ENCODE results near the gene EXOC8. TPM values are rescaled to one million over a fixed set of nuclear protein-coding genes. Genes with fewer than 3 reads are reported as not detected.

The EXOC8 gene, protein sequence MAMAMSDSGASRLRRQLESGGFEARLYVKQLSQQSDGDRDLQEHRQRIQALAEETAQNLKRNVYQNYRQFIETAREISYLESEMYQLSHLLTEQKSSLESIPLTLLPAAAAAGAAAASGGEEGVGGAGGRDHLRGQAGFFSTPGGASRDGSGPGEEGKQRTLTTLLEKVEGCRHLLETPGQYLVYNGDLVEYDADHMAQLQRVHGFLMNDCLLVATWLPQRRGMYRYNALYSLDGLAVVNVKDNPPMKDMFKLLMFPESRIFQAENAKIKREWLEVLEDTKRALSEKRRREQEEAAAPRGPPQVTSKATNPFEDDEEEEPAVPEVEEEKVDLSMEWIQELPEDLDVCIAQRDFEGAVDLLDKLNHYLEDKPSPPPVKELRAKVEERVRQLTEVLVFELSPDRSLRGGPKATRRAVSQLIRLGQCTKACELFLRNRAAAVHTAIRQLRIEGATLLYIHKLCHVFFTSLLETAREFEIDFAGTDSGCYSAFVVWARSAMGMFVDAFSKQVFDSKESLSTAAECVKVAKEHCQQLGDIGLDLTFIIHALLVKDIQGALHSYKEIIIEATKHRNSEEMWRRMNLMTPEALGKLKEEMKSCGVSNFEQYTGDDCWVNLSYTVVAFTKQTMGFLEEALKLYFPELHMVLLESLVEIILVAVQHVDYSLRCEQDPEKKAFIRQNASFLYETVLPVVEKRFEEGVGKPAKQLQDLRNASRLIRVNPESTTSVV
- 24.0 and 28.5 TPM in 2 replicates for total RNA-seq (2022)
- percentile 96 among the genes with signal in this experiment for Bru-seq, nascent RNA
- percentile 98 among the genes with signal in this experiment for BruChase-seq, experiment 1, labeled RNA remaining after a 6-hour chase
- percentile 100 among the genes with signal in this experiment for BruChase-seq, experiment 2, labeled RNA remaining after a 2-hour chase
- long read RNA-seq, full-length matches to known transcripts: 31 of 31 reads
- long read RNA-seq, partial matches to known transcripts: 0 of 31 reads
- long read RNA-seq, other reads (novel, unspliced or antisense): 0 of 31 reads

DNA sequence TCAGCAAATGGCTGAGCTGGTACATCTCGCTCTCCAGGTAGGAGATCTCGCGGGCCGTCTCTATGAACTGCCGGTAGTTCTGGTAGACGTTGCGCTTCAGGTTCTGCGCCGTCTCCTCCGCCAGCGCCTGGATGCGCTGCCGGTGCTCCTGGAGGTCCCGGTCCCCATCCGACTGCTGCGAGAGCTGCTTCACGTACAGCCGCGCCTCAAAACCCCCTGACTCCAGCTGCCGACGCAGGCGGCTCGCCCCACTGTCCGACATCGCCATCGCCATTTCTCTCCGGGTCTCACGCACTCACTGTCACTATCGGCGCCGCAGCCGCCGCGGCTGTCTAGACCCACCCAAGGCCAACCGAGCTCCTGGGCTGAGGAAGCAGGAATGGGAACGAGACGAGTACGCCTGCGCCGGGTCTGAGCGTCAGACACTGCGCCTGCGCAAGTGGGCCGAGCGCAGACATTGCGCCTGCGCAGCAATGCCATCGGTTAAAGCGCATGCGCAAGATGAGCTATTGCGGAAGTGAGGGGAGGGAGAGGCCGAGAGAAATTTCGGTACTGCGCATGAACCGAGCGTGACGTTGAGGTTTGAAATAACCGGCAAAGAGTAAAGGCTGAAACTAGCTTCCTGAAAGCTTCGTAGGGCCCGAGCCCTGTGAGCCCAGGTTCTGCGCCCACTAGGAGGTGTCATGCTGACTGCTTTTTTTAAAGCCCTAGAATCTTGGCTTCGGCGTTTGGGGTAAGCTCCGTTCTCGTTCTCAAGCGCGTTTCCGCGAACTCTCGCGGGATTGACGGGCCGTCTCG is at the start of gene EXOC8:
Gene EXOC8, minus strand, starts transcription at position 381 of the 798 bp plus-strand sequence. Its CDS starts 107 bp downstream, at position 274.
- peaks cover 49% of the 10 kb centered on the region for H3K4me1 Mint-ChIP-seq (ENCODE audit: insufficient read depth, unreplicated experiment)
- H3K9me3 Mint-ChIP-seq (ENCODE audit: unreplicated experiment): no peaks in the 10 kb centered on the region
- intact Hi-C loops (cut with micrococcal nuclease): loop anchor here (1.0 kb wide), 1 partner anchor 96 kb away; the partner anchor contains the start of gene GNPAT
- no peaks in the 10 kb centered on the region for H3K27me3 Mint-ChIP-seq (ENCODE audit: insufficient read depth, unreplicated experiment)
- peak within 1 kb of the TSS; percentile 98 for H3K4me3 Mint-ChIP-seq (ENCODE audit: unreplicated experiment)
- peak; percentile 18 for TF ChIP-seq CTCF (IDR thresholded peaks at IDR 0.05; ENCODE audit: unreplicated experiment)
- H3K36me3 Mint-ChIP-seq (ENCODE audit: insufficient read depth, unreplicated experiment): peaks cover 54% of the 10 kb centered on the region
- no TSS peak for BruUV-seq (replicated peaks)
- ChIA-PET POLR2A (interaction anchor here (0.5 to 11.1 kb wide), 74 partner anchors 8 to 1719 kb away, joined by 3 to 343 read pairs (median 4); partner anchors contain the start of genes ARV1, COG2, EGLN1 and FAM89A), CTCF (interaction anchor here (0.6 to 2.9 kb wide), 23 partner anchors 9 to 1670 kb away, joined by 3 to 14 read pairs (median 3); no protein-coding TSS in a partner anchor)
- H3K27ac Mint-ChIP-seq (ENCODE audit: low read depth, unreplicated experiment): peak within 1 kb of the TSS; percentile 97
- peak; percentile 100 for DNase-seq (ENCODE audit: unreplicated experiment)

DNA sequence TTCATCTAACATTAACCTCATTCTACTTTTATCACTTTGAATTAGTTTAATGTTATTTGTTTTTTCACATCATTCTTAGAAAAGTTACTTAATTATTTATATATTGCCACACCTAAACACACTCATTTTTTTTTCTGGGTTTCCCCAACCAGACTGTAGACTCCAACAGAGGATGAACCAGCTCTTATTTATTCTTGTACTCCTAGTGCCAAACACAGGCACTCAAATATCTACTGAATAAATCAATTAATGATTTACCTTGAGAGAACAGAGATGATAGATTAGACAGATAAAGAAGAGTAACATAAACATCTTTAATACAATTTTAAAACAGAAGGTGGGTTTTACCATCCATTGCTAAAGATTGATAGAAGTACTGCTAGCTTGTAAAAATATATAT is 48.8 kb upstream of the EXOC8 start:
- intact Hi-C loops (cut with micrococcal nuclease): no loop called here
- BruUV-seq (replicated peaks): no TSS peak
- no peaks in the 10 kb centered on the region for H3K9me3 Mint-ChIP-seq (ENCODE audit: unreplicated experiment)
- CTCF ChIA-PET: interaction anchor here (0.7 to 1.7 kb wide), 4 partner anchors 21 to 1031 kb away, joined by 3 read pairs; no protein-coding TSS in a partner anchor
- no peak overlapping the region for H3K4me3 Mint-ChIP-seq (ENCODE audit: unreplicated experiment)
- DNase-seq (ENCODE audit: unreplicated experiment): no peak
- H3K4me1 Mint-ChIP-seq (ENCODE audit: insufficient read depth, unreplicated experiment): peaks cover 33% of the 10 kb centered on the region
- POLR2A ChIA-PET: interaction anchor here (1.0 to 3.4 kb wide), 11 partner anchors 9 to 120 kb away, joined by 3 to 24 read pairs (median 6); partner anchors contain the start of genes EGLN1, EXOC8 and SPRTN
- TF ChIP-seq CTCF (IDR thresholded peaks at IDR 0.05; ENCODE audit: unreplicated experiment): no peak
- no peaks in the 10 kb centered on the region for H3K27me3 Mint-ChIP-seq (ENCODE audit: insufficient read depth, unreplicated experiment)
- no peaks in the 10 kb centered on the region for H3K36me3 Mint-ChIP-seq (ENCODE audit: insufficient read depth, unreplicated experiment)
- no peak overlapping the region for H3K27ac Mint-ChIP-seq (ENCODE audit: low read depth, unreplicated experiment)

DNA sequence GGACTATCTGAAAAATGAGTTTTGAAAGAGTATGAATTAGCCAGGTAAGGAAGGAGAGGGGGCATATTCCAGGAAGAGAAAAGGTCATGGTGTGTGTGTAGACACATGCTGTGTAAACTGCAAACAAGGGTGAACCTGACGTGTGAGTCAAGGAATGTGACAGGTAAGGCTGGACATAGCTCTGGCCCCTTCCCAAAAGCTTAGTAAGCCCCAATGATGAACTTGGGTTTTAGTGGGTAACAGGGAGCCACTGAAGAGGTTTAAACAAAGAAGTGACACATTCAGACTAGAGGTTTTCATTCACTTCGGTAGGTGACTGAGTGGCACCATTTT is 47.7 kb upstream of the EXOC8 start:
- no peaks in the 10 kb centered on the region for H3K27me3 Mint-ChIP-seq (ENCODE audit: insufficient read depth, unreplicated experiment)
- H3K27ac Mint-ChIP-seq (ENCODE audit: low read depth, unreplicated experiment): no peak overlapping the region
- H3K9me3 Mint-ChIP-seq (ENCODE audit: unreplicated experiment): no peaks in the 10 kb centered on the region
- intact Hi-C loops (cut with micrococcal nuclease): no loop called here
- DNase-seq (ENCODE audit: unreplicated experiment): peak; percentile 79
- TF ChIP-seq CTCF (IDR thresholded peaks at IDR 0.05; ENCODE audit: unreplicated experiment): no peak
- BruUV-seq (replicated peaks): no TSS peak
- CTCF ChIA-PET: interaction anchor here (0.7 to 1.6 kb wide), 3 partner anchors 11 to 1003 kb away, joined by 3 read pairs; no protein-coding TSS in a partner anchor
- H3K36me3 Mint-ChIP-seq (ENCODE audit: insufficient read depth, unreplicated experiment): no peaks in the 10 kb centered on the region
- POLR2A ChIA-PET: interaction anchor here (0.6 to 3.4 kb wide), 17 partner anchors 8 to 205 kb away, joined by 3 to 24 read pairs (median 4); partner anchors contain the start of genes EGLN1, EXOC8 and SPRTN
- H3K4me3 Mint-ChIP-seq (ENCODE audit: unreplicated experiment): no peak overlapping the region
- peaks cover 26% of the 10 kb centered on the region for H3K4me1 Mint-ChIP-seq (ENCODE audit: insufficient read depth, unreplicated experiment)
